GM18873 (cell line): Measurements from ENCODE around the gene CD48.

Source experiments
- ATAC-seq: cut with Tn5 transposase; IDR thresholded peaks from one replicate; pipeline ENCODE4 v1.9.1; 2021; ENCODE audit warnings: mild to moderate bottlenecking, moderate library complexity, moderate number of reproducible peaks; ENCODE audit not compliant: unreplicated experiment, low FRiP score

CD48 gene

DNA sequence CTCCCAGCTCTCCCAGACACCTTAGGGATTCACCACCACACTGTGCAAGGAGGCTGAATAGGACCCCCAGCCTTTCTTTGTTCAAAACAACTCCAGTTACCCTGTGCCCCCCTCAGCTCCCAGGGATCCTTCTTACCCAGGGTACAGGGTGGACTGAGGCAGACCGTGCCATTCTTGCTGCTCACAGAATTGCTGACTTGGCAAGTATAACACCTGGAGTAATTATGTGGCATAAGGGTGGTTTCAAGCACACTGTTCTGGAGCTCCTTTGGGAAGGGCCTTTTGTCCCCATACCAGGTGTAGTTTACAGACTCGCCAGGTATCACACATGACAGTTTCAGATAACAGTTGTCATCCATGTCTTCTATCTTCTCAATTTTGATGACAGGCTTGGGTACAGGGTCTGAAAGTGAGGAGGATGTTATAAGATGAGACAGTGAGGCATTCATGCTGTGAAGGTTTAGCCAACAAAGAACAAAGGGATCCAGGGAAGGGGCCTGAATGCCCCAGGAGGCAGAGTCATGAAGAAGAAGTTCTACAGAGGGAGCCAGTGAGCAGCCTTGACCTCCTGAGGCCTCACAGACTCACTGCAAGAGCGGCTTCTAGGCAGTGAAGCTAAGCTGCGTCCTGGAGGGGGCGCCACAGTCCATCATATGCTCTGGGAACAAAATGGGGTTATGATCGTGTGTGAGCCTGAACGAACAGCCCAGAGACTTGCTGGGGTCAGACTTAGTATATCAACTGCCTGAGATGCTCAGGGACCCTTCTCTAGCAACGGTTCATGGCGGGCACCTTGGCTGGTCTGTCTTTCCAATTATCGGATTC lies 30.3 kb downstream of the CD48 start:
- no peak for ATAC-seq

DNA sequence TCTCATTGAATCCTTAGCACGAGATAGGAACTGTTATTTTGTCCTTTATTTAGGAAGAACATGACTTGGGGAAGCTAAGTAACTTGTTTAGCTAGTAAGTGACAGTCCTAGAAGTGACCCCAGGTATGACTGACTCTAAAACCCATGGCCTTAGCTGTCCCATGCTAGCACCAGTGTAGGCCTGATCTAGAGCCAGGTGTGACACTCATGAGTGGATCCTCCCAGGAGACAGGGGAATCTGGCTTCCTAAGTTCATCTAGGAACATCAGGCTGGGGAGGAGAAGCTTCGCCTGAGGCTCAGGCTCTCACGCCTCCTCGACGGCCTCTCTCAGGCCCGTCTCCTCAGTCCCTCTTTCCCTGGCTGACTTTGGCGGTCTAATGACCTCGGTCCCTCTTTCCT lies 31.2 kb downstream of the CD48 start:
- ATAC-seq, result no peak

DNA sequence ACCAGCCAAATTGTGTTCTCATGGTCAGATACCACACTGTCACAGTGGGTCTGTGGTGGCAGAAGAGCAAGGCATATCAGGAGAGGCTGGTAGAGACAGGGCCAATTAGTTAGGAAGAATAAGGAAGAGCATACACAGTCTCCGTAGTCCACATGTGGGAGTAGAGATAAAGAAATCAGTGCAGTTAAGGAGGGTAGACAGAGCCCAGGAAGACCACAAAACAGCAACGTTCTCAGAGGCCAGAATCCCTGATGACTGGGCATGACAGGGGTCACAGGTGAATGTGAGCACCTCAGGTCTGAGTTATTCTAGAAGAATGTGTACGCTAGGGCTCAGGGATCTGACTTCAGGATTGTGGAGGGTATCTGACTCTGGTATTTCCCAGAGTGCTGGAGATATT lies 31.7 kb downstream of the CD48 start:
- ATAC-seq, result no peak

DNA sequence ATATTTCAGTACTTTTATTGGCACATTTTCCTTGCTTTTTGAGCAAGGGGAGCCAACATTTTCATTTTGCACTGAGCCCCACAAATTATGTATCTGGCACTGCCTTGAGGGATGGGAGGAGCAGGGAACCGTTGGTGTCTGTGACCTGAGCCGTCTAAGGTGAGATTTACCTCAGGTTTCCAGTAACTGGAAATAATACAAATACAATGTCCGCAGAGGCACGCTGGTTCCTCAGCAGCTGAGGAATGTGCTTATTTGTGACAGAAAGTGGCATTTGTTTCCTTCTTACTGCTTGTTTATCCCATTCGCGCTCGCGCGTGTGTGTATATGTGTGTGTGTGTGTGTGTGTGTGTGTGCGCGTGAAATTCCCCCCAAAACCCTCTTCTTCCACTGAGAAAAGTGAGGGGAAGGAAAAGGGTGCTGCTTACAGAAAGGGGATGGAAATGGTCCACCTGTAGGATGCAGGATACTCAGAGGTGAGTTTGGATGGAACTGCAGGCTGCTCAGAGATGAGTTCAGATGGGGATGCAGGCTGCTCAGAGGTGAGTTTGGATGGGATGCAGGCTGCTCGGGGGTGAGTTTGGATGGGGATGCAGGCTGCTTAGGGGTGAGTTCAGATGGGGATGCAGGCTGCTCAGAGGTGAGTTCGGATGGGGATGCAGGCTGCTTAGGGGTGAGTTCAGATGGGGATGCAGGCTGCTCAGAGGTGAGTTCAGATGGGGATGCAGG lies 34.6 kb downstream of the CD48 start:
- no peak for ATAC-seq

DNA sequence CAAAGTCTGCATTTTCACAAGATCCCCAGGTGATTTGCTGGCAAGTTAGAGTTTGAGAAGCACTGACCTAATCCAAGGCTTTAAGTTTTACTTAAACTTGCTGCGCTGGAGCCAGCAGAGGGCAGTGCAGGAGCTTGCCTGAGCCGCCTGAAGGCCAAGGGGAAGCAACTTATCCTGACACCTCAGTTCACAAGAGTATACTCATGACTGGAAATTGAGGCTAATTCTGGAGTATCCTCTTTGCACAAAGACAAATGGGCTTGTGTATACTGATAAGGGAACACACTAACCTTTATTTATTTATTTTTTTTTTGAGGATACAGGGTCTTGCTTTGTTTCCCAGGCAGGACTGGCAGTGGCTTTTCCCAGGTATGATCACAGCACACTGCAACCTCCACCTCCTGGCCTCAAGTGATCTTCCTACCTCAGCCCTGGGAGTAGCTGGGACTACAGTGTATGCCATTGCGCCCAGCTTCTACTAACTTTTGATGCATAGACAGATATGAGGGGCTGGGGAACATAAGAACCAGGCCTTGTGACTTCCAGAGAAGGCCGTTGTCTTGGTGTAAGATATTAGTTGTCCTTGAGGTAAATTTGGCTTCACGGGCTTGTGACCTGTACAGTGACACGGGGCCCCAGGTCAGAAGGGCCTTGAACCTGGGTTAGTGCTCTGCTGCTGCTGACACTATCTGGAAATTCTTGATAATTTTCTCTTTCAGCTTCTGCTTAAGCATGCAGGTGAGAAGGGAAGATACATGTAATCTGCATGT lies 35.8 kb downstream of the CD48 start:
- no peak for ATAC-seq

DNA sequence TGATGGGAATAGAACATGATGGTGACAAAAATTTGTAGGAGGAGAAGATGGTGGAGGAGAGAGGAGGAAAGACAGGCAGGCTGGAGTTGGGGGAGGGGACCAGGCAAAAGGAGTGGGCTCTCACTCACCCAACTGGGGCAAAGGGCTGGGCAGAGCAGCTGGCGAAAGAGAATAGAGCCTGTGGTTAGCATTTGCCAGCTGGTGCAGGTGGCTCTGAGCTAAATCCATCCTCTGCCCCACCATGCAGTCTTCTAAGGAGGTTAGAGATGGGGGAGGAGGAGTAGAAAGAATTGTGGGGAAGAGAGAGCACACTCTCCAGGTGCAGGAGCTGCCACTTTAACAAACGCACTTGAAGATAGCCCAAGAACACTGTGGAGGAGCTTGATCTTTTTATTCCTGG lies 37.2 kb downstream of the CD48 start:
- peak; percentile 41 for ATAC-seq

DNA sequence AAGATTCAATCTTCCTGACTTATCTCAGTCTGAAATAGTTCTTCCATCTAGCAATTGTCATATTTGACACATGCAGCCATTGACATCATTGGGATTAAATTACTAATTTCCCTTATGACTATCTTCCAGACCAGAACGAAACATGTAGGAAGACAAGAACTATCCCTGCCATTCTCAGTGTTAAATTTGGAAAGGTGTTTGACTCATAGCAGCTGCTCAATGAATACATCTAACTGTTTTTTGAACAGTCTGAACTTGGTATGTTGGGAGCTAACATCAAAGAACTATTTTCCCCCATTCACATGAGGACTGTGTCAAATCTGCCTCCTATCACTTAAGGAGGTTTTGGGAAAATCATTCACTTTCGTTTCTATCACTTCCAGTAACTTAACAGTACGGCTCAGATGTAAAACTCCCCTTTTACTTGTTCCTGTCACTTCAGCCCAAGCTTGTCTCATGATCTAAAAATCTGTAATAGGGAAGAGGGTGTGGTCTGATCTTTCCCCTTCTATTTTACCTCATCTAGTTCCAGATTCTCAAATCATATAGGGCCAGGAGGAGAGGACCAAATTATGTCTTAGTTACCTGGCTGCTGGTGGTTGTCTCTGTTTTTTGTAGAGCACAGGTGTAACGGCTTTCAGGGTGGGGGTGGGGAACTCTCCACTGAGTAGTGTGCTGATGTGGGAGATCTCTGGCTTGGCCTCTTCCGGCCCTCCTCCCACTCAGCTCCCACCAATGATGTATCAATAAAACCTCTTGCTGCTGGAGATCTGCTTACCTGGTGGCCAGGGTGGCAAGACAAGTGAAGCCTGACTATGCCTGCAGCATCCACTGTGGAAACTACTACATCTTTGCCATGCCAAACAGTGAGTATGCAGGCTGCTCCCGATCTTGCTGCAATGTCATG lies 38.6 kb downstream of the CD48 start:
- no peak for ATAC-seq

DNA sequence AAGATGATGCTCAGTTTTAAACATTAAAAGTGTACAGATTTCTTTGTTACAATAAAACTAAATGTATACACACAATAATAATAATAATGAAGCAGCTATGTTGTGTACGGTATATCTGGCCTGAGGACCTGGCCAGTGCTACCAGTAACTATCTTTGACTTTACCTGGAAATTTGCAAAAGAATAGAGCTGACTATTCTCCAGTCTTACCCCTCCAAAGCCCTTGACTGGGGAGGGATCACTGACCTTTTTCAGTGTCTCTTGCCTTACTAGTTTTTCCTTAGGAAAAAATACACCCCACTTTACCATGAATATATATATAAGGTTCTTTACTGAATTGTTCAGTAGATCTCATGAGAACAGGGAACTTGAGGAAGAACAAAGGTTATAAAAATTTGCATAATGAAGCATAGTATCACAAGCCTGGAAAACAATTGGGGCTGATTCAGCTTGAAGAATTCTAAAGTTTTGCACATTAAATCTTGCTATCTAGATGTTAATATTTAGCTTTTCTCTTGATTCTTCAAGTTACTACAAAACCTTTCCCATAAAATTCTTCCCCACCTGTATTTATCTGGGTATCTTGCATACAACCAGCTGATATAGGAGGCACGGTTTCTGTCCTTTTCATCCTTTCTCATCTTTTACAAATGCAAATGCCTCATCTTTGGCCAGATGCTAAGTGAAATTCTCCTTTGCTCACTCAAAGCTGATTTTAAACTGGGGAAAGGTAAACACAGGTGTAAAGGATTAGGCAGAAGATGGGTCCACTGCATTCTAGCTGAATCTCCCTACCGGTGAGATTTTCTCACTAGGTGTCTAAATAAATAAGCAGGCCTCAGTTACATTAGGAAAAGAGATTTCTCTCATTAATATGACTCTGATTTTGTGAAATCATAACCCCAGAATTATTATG lies 39.8 kb downstream of the CD48 start:
- ATAC-seq, result no peak

DNA sequence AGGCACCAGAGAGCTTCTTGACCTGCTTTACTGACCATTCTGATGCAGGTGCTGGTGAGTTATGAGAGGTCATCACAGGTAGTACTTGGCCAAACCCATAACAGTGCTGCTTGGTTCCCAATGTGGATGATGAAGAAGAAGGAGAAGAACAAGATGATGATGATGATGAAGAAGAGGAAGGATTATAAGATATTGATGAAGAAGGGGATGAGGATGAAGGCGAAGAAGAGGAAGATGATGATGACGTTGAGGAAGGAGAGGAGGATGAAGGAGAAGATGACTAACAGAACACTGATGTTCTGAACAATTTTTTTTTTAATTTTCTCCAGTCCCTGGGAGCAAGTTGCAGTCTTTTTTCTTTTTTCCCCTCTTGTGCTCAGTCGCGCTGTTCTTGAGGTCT lies 40.9 kb downstream of the CD48 start:
- ATAC-seq, result no peak

DNA sequence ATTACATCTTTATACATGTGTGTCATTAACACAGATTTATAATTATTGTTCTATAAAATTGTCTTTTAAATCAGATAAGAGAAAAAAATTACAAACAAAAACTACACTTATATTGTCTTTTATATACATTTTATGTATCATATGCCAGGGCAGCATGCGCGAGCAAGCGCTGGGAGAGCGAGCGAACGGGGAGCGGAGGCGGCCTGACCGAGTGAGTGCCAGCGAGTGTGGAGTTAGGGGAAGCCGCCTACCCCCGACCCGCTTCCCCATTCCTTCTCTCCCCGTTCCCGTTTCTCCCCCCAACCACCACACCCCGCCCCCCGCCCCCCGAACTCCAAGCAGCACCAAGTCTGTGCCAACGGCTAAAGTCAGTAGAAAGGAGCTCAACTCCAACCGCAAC lies 41.8 kb downstream of the CD48 start:
- no peak for ATAC-seq

DNA sequence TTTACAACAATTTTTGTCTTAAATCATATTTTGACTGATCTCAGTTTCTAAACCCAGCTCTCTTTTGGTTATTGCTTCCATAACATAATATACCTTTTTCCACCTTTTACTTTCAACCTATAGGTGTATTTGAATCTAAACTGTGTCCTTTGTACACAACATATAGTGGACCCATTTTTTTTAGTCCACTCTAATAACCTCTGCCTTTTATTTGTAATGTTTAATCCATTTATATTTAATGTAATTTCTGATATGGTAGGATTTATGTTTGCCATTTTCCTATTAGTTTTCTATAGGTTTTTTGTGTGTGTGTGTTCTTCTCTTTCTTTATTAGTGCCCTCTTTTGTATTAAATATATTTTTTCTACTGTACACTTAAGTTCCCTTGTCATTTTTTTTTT lies 42.3 kb downstream of the CD48 start:
- ATAC-seq, result no peak

DNA sequence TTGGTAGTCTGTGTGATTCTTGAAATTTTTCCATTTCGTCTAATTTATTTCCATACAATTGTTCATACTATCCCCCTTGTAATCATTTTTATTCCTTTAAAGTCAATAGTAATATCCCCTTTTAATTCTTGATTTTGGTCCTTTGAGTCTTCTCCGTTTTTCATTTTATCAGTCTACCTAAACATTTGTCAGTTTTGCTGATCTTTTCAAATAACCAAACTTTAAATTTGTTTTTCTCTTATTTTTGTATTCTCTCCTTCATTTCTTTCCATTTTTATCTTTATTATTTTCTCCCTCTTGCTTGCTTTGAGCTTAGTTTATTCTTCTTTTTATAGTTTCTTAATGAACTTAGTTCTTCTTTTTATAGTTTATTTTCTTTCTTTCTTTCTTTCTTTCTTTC lies 43.7 kb downstream of the CD48 start:
- no peak for ATAC-seq

DNA sequence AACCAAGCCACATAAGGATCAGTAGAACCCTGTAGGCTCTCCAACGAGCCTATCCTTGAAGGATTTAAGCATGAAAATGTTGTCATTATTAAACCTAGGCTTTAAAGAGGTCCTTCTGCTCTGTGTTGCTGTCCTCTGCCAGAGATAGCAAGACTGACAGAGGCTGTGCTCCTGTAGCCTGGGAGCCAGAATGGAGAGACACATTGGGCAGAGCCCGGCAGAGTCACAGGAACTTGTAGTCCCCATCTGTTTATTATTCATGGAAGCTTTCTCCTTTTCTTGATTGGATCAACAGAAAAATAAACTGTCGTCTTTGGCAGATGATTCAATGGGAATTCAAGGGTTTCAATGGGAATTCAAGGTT lies 45.6 kb downstream of the CD48 start:
- no peak for ATAC-seq

DNA sequence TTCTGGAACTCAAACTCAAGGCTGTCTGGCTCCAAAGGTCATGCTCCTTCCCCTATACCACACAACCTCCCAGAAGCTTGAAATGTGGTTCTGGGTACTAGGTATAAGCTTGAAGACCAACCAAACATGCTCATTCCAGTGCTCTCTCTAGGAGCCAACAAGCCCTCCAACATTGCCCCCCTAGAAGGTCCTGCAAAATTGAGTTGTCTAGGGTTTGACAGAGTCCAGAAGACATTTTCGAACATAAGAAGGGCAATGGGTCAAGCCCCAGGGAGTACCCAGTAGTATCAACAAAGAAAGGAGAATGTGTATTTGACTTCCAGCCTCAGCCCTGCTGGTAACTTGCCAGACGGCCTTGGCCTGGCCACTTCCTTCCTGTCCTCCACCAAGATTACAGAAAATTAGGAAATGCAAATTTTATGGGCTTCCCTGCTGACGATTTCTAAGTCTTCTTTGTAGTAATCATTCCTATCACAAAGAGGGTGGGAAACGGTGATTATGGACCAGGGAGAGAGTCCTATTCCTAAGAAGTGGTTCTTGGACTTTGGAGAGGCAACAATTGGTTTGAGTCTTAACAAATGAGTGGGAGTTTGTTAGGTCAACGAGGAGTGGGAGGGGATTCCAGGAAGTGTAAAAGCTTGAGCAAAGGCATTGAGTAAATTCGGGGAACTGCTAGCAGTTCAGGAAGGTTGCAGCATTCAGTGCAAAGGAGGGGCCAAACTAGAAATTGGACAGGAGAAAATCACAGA lies 46.1 kb downstream of the CD48 start:
- ATAC-seq, result no peak

DNA sequence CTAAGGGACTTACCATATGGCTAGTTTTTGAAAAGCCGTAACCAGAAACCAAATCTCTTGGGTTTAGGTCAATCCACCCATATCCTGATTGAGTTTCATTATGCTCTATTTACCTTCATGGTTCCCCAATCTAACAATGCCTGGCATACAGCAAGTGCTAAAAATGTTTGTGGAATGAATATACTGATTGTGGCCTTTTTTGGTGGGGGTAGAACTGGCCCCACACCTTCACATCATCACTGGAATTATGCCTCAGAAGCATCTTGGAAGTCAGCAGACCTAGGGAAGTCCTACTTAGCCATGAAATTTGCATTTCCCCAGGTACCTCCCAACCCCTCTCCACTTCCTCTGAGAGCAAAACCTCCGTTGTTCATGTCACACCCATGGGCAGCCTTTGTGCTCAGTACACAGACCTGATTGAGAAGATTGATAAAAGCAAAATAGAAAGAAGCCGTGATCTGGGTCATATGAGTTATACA lies 47.0 kb downstream of the CD48 start:
- ATAC-seq, result peak; percentile 59

DNA sequence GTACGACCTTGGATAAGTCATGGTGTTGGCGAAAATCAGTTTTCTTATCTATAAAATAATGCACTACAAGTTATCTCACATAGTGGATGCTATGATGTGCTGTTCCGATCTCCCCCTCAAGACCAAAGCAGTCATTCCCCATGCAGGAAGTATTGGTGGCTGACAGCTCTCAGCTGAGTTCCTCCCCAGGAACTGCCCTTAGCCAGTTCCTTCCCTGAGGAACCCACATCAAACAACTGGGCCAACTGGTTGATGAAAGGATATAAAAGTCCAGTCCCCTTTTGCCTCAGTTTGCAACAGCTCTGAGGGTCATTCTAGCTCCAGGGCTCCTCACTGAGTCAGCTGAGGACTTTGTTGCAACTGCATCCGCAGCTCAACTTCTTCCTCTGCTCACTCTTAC lies 48.7 kb downstream of the CD48 start:
- no peak for ATAC-seq

DNA sequence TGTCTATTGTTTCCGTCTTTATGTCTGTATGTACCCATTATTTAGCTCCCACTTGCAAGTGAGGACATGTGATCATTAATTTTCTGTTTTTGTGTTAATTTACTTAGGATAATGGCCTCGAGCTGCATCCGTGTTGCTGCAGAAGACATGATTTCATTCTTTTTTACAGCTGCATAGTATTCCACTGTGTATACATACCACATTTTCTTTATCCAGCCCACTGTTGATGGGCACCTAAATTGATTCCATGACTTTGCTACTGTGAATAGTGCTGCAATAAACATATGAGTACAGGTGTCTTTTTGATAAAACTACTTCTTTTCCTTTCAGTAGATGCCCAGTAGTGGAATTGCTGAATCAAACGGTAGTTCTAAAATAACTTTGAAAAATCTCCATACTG lies 52.1 kb downstream of the CD48 start:
- no peak for ATAC-seq

DNA sequence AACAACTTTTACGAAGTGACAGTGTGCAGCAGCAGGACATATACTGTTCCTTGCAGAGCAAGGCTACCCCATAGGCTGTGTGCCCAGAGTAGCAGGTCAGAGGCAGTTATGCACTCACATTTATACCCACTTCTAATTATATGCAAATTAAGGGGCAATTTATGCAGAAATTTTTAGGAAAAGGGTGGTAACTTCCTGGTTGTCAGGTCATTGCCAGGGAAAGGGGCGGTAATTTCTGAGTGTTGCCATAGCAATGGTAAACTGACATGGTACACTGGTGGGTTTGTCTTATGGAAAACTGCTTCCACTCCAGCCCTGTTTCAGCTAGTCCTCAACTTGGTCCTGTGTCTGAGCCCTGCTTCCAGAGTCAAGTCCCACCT lies 52.8 kb downstream of the CD48 start:
- no peak for ATAC-seq
